Naive thymus-derived CD4-positive, alpha-beta T cell (primary cell): ENCODE data around the gene CUL4A. TPM values are rescaled to one million over a fixed set of nuclear protein-coding genes. Genes with fewer than 3 reads are reported as not detected.
A peak's percentile ranks its signal among the peaks of the same experiment; 100 is the strongest.

ENCODE experiments used
- ATAC-seq: fragments of 150-1000 bp; cut with Tn5 transposase; 2 replicates; pipeline ENCODE4 v1.10.0; 2021; ENCODE audit warnings: mild to moderate bottlenecking, moderate library complexity
- CTCF ChIA-PET: fragments of 350-600 bp; sonication (Branson Sonifier 250); formaldehyde crosslinking; loops from one replicate; lab custom pipeline; 2021; ENCODE audit warnings: antibody characterized with exemption; lab: Charles Lee
- POLR2A ChIA-PET: fragments of 350-600 bp; sonication (Branson Sonifier 250); formaldehyde crosslinking; loops from one replicate; lab custom pipeline; 2021; ENCODE audit warnings: antibody characterized with exemption, inconsistent platforms; lab: Charles Lee
- DNase-seq, 9 donors: peaks; one replicate each; pipeline versions ENCODE4 v3.0.0 to v3.0.0-alpha.2; 2020 to 2022; ENCODE audit warnings: mixed read lengths in 1 of 9
- H3K27ac ChIP-seq: one replicate; pipeline ENCODE4 v1.7.0; 2013; ENCODE audit warnings: mild to moderate bottlenecking, low read depth, low read length, moderate library complexity
- H3K27me3 ChIP-seq, 2 donors: one replicate each; pipeline ENCODE4 v1.7.0; 2013; ENCODE audit warnings: low read length in 2 of 2, mild to moderate bottlenecking in 2 of 2, moderate library complexity in 2 of 2; ENCODE audit not compliant: control insufficient read depth in 2 of 2, insufficient read depth in 2 of 2
- H3K36me3 ChIP-seq, 3 experiments: 1 replicate in 2 of 3; 2 replicates in 1 of 3; pipeline ENCODE4 v1.7.0; 2013; ENCODE audit warnings: low read length in 3 of 3, mild to moderate bottlenecking in 3 of 3, moderate library complexity in 1 of 3; ENCODE audit not compliant: insufficient read depth in 3 of 3, control insufficient read depth in 2 of 3
- H3K4me1 ChIP-seq, 2 donors: one replicate each; pipeline ENCODE4 v1.7.0; 2013; ENCODE audit warnings: low read length in 2 of 2, mild to moderate bottlenecking in 2 of 2, moderate library complexity in 1 of 2; ENCODE audit not compliant: control insufficient read depth in 2 of 2, insufficient read depth in 2 of 2
- H3K4me3 ChIP-seq: 2 replicates; pipeline ENCODE4 v1.7.0; 2013; ENCODE audit warnings: mild to moderate bottlenecking, low read length
- H3K9me3 ChIP-seq, 3 experiments: 1 replicate in 2 of 3; 2 replicates in 1 of 3; pipeline ENCODE4 v1.7.0; 2013; ENCODE audit warnings: low read length in 3 of 3; ENCODE audit not compliant: control insufficient read depth in 2 of 3
- H3K27ac Mint-ChIP-seq, 9 donors: one replicate each; pipeline ENCODE4 v1.8.0; 2020 to 2022; ENCODE audit warnings: mixed read lengths in 9 of 9, mild to moderate bottlenecking in 8 of 9, moderate library complexity in 5 of 9, inconsistent platforms in 2 of 9
- H3K27me3 Mint-ChIP-seq, 5 donors: one replicate each; pipeline ENCODE4 v1.8.0; 2021 to 2022; ENCODE audit warnings: mixed read lengths in 5 of 5, mild to moderate bottlenecking in 1 of 5
- H3K36me3 Mint-ChIP-seq, 5 donors: one replicate each; pipeline ENCODE4 v1.8.0; 2020 to 2022; ENCODE audit warnings: mixed read lengths in 5 of 5, mild to moderate bottlenecking in 3 of 5, inconsistent platforms in 1 of 5
- H3K4me1 Mint-ChIP-seq, 7 donors: one replicate each; pipeline ENCODE4 v1.8.0; 2020 to 2022; ENCODE audit warnings: mixed read lengths in 7 of 7, mild to moderate bottlenecking in 3 of 7, inconsistent platforms in 1 of 7
- H3K4me3 Mint-ChIP-seq, 10 donors: one replicate each; pipeline ENCODE4 v1.8.0; 2020 to 2022; ENCODE audit warnings: mild to moderate bottlenecking in 10 of 10, mixed read lengths in 10 of 10, moderate library complexity in 6 of 10, inconsistent platforms in 2 of 10
- H3K9me3 Mint-ChIP-seq, 11 donors: one replicate each; pipeline ENCODE4 v1.8.0; 2020 to 2022; ENCODE audit warnings: mixed read lengths in 11 of 11, mild to moderate bottlenecking in 4 of 11, inconsistent platforms in 1 of 11, moderate library complexity in 1 of 11
- intact Hi-C, 2 donors: fragments of 100-400 bp; cut with micrococcal nuclease; formaldehyde crosslinking; loops; one replicate each; pipeline ENCODE4 v1.15.1; 2023
- polyA plus RNA-seq, 2 donors: library from polyadenylated mRNA; unstranded; fragments of 300-500 nt; fragmentation: Illumina TruSeq; gene quantifications; one replicate each; pipeline ENCODE4 v1.2.3, GENCODE V29; 2021
- total RNA-seq, 6 experiments: library from RNA in 5 of 6; stranded (reverse) in 5 of 6; gene quantifications; 1 replicate in 5 of 6; 2 replicates in 1 of 6; pipeline ENCODE4 v1.2.3 and lab custom pipeline; 2021 to 2026

The CUL4A gene
- total and polyA plus RNA-seq, 7 experiments from 2014 or later = 35.0 to 94.7 (median 77.5) TPM

DNA sequence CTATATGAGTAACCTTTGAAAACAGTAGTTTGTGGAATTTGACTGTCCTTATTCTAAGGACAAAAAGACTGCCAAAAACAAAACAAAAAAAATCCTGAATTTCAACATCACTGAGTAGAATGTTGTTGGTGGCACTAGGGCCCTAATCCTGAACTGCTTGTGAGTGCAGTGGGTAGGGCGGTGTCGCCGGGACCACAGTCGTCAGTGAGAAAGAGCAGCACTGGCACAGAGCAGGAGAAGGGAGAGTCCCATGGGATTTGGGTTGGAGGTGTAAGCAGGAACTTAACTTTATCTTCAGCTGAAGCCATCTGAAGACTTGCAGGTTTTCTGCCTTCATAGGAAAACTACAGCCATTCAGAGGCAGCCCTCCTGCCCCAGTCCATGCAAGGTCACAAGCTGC is 6.5 kb upstream of the CUL4A start:
- no peak for DNase-seq
- Mint-ChIP-seq H3K36me3 (peaks cover 0 to 22% (median 13%) of the 10 kb centered on the region in 5 donors), H3K4me3 (peak overlapping the region in 2 of 10 donors; percentile 16 to 45), H3K4me1 (peaks cover 44 to 67% (median 56%) of the 10 kb centered on the region in 7 donors), H3K27me3 (no peaks in the 10 kb centered on the region), H3K9me3 (no peaks in the 10 kb centered on the region), H3K27ac (peak overlapping the region in 1 of 9 donors; percentile 57)
- CTCF ChIA-PET = no interaction called here
- no peak overlapping the region for H3K4me3 ChIP-seq
- ATAC-seq = no peak
- H3K9me3 ChIP-seq = no peaks in the 10 kb centered on the region
- H3K27ac ChIP-seq = no peak overlapping the region
- peaks cover 13 to 29% of the 10 kb centered on the region in 2 donors for H3K4me1 ChIP-seq
- intact Hi-C loops = loop anchor here in 1 of 2 donors (10.0 kb wide), 1 partner anchor 508 kb away; the partner anchor contains the start of gene ATP11A
- no peaks in the 10 kb centered on the region for H3K27me3 ChIP-seq
- peaks cover 0 to 27% (median 8%) of the 10 kb centered on the region in 3 experiments for H3K36me3 ChIP-seq
- POLR2A ChIA-PET = interaction anchor here (1.2 kb wide), 1 partner anchor 18 kb away, joined by 4 read pairs; no protein-coding TSS in a partner anchor

- ChIA-PET POLR2A (interaction anchor here (1.2 kb wide), 1 partner anchor 18 kb away, joined by 4 read pairs; no protein-coding TSS in a partner anchor), CTCF (no interaction called here)
- no peak for ATAC-seq
- Mint-ChIP-seq H3K9me3 (no peaks in the 10 kb centered on the region), H3K4me3 (no peak overlapping the region), H3K27me3 (no peaks in the 10 kb centered on the region), H3K27ac (peak overlapping the region in 1 of 9 donors; percentile 48), H3K4me1 (peaks cover 44 to 67% (median 56%) of the 10 kb centered on the region in 7 donors), H3K36me3 (peaks cover 0 to 20% (median 9%) of the 10 kb centered on the region in 5 donors)
- intact Hi-C loops = loop anchor here in 1 of 2 donors (10.0 kb wide), 1 partner anchor 509 kb away; the partner anchor contains the start of gene ATP11A
- H3K4me3 ChIP-seq = no peak overlapping the region
- no peaks in the 10 kb centered on the region for H3K9me3 ChIP-seq
- H3K36me3 ChIP-seq = peaks cover 0 to 22% (median 4%) of the 10 kb centered on the region in 3 experiments
- no peak overlapping the region for H3K27ac ChIP-seq
- peaks cover 13 to 29% of the 10 kb centered on the region in 2 donors for H3K4me1 ChIP-seq
- H3K27me3 ChIP-seq = no peaks in the 10 kb centered on the region
- DNase-seq = no peak
Measured at GRCh38 chr13:113203507-113204377, 5.7 kb upstream of the CUL4A start.

DNA sequence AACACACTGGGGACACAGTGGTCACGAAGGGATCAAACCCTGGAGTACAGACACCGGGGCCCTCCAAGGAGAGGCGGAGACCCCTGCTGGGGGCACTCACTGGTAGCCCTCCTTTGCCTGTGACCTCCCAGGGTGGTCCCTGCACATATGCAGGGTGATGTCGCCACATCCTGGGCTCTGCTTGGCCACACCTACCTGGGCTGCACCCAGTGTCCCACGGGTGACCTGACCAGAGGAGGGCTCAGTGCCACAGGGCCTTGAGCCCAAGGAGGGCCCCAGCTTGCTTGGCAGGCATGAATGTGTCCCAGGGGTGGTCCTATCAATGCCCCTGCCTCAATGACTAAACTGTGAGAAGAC is 5.1 kb upstream of the CUL4A start:
- peaks cover 0 to 20% (median 0%) of the 10 kb centered on the region in 3 experiments for H3K36me3 ChIP-seq
- H3K27ac ChIP-seq = no peak overlapping the region
- Mint-ChIP-seq H3K4me1 (peaks cover 44 to 67% (median 56%) of the 10 kb centered on the region in 7 donors), H3K36me3 (peaks cover 0 to 20% (median 9%) of the 10 kb centered on the region in 5 donors), H3K27ac (no peak overlapping the region), H3K4me3 (peak overlapping the region in 1 of 10 donors; percentile 34), H3K27me3 (no peaks in the 10 kb centered on the region), H3K9me3 (no peaks in the 10 kb centered on the region)
- no peaks in the 10 kb centered on the region for H3K27me3 ChIP-seq
- intact Hi-C loops = loop anchor here in 1 of 2 donors (10.0 kb wide), 1 partner anchor 510 kb away; the partner anchor contains the start of gene ATP11A
- peaks cover 13 to 29% of the 10 kb centered on the region in 2 donors for H3K4me1 ChIP-seq
- no peak for ATAC-seq
- no peaks in the 10 kb centered on the region for H3K9me3 ChIP-seq
- DNase-seq = no peak
- H3K4me3 ChIP-seq = no peak overlapping the region
- POLR2A ChIA-PET = no interaction called here
- CTCF ChIA-PET = no interaction called here

DNA sequence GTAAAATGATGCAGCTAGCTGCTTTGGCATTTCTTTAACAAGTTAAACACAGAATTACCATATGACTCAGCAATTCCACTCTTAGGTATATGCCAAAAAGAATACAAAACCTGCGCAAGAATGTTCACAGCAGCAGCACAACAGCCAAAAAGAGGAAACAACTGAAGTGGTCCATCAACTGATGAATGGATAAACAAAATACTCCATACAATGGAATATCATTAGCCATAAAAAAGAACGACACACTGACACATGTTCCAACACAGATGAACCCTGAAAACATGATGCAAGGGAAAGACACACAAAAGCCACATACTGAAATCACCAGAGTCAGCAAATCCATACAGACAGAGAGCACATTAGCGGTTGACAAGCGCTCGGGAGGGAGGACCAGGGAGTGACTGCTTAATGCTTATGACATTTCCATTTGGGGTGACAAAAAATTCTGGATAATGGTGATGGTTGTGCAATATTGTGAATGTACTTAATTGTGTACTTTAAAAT is 3.9 kb upstream of the CUL4A start:
- peaks cover 13 to 33% of the 10 kb centered on the region in 2 donors for H3K4me1 ChIP-seq

DNA sequence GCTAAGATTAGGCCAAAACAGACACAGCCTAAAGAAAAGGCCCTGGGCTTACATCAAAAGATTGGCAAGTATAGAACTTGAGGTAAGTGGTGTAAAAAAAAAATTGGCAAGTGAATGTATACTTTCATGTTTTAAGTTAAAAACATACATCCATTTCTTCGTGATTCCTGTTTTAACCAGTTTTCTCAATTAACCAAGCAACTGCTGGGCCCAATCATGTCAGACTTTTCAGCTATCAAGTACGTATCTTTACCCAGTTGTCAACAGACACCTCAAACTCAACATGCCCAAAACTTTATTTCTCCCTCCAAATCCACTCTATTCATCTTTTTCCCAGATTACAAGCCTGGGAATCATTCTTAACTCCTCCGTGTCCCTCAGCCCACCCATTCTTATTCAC is 2.0 kb upstream of the CUL4A start:
- H3K4me1 Mint-ChIP-seq = peaks cover 46 to 78% (median 69%) of the 10 kb centered on the region in 7 donors
- H3K27me3 Mint-ChIP-seq = no peaks in the 10 kb centered on the region
- Histone ChIP-seq H3K27me3 (no peaks in the 10 kb centered on the region), H3K4me1 (peaks cover 20 to 45% of the 10 kb centered on the region in 2 donors), H3K27ac (peak overlapping the region; percentile 88), H3K36me3 (peaks cover 0 to 9% (median 0%) of the 10 kb centered on the region in 3 experiments), H3K9me3 (no peaks in the 10 kb centered on the region), H3K4me3 (peak overlapping the region; percentile 79)
- CTCF ChIA-PET = interaction anchor here (0.5 to 0.9 kb wide), 2 partner anchors 13 to 179 kb away, joined by 3 read pairs; no protein-coding TSS in a partner anchor
- POLR2A ChIA-PET = interaction anchor here (0.5 to 3.4 kb wide), 6 partner anchors 21 to 156 kb away, joined by 3 to 23 read pairs (median 4); partner anchors contain the start of gene LAMP1
- H3K36me3 Mint-ChIP-seq = peaks cover 4 to 32% (median 7%) of the 10 kb centered on the region in 5 donors
- H3K9me3 Mint-ChIP-seq = peaks cover 0 to 5% (median 0%) of the 10 kb centered on the region in 11 donors
- DNase-seq (no peak), ATAC-seq (no peak)
- intact Hi-C loops = loop anchor here in 1 of 2 donors (10.0 kb wide), 1 partner anchor 513 kb away; the partner anchor contains the start of gene ATP11A
- H3K27ac Mint-ChIP-seq = peak overlapping the region; percentile 83 to 95 (median 92)
- peak overlapping the region; percentile 87 to 94 (median 90) for H3K4me3 Mint-ChIP-seq

More for the DNA sequence above, 3.9 kb upstream of the CUL4A start:
- Mint-ChIP-seq H3K27ac (peak overlapping the region in 7 of 9 donors; percentile 5 to 70 (median 35)), H3K36me3 (peaks cover 0 to 19% (median 5%) of the 10 kb centered on the region in 5 donors), H3K4me3 (peak overlapping the region in 8 of 10 donors; percentile 31 to 90 (median 46)), H3K27me3 (no peaks in the 10 kb centered on the region), H3K4me1 (peaks cover 44 to 71% (median 62%) of the 10 kb centered on the region in 7 donors), H3K9me3 (no peaks in the 10 kb centered on the region)
- Histone ChIP-seq H3K4me3 (no peak overlapping the region), H3K36me3 (peaks cover 0 to 9% (median 0%) of the 10 kb centered on the region in 3 experiments), H3K27me3 (no peaks in the 10 kb centered on the region), H3K9me3 (no peaks in the 10 kb centered on the region), H3K27ac (no peak overlapping the region)
- no peak for DNase-seq
- intact Hi-C loops = loop anchor here in 1 of 2 donors (10.0 kb wide), 1 partner anchor 511 kb away; the partner anchor contains the start of gene ATP11A
- no peak for ATAC-seq
- ChIA-PET CTCF (no interaction called here), POLR2A (no interaction called here)
